Dermis blood vessel endothelial cell (primary cell): ENCODE data around the gene ACSBG1. TPM values are rescaled to one million over a fixed set of nuclear protein-coding genes. Genes with fewer than 3 reads are reported as not detected.
"Not testable (repeated sequence)": the region's sequence is repeated elsewhere in the genome, so short reads cannot be mapped to it uniquely, and the experiment has no call there.

ENCODE experiments used
- DNase-seq: peaks from one replicate; pipeline ENCODE4 v3.0.0; 2010
- total RNA-seq: library from RNA; depleted of rRNA; stranded (reverse); fragments of >200 nt; gene quantifications from 2 replicates; pipeline ENCODE4 v1.2.3, GENCODE V29; 2014

ACSBG1 gene
- total RNA-seq, 1 donor from 2014 or later = not detected

- DNase-seq = no peak
These were observed 72.3 kb downstream of the ACSBG1 start for GRCh38 chr15:78162038-78162437.

GRCh38 chr15:78159395-78159794, 75.0 kb downstream of the ACSBG1 start:
- DNase-seq = no peak

- no peak for DNase-seq
These were observed 77.2 kb downstream of the ACSBG1 start for GRCh38 chr15:78157203-78157602.

GRCh38 chr15:78156653-78157052, 77.7 kb downstream of the ACSBG1 start:
- no peak for DNase-seq

GRCh38 chr15:78155355-78155939, 78.9 kb downstream of the ACSBG1 start:
- DNase-seq = no peak

- no peak for DNase-seq
These were observed 79.4 kb downstream of the ACSBG1 start for GRCh38 chr15:78154955-78155354.

GRCh38 chr15:78151075-78151474, 83.3 kb downstream of the ACSBG1 start:
- not testable (repeated sequence) for DNase-seq

GRCh38 chr15:78149805-78150751, 84.3 kb downstream of the ACSBG1 start:
- peak; percentile 23 for DNase-seq

GRCh38 chr15:78149068-78149804, 85.1 kb downstream of the ACSBG1 start, which contains the start of gene IDH3A:
Gene IDH3A, plus strand, starts transcription at chr15:78149362. Its CDS starts 42 bp downstream, at chr15:78149404.
- peak; percentile 98 for DNase-seq

- DNase-seq = no peak
These were observed 85.8 kb downstream of the ACSBG1 start for GRCh38 chr15:78148392-78149067.

GRCh38 chr15:78147566-78147965, 86.8 kb downstream of the ACSBG1 start:
- DNase-seq = no peak

- no peak for DNase-seq
These were observed 87.8 kb downstream of the ACSBG1 start for GRCh38 chr15:78146425-78147154.

GRCh38 chr15:78142332-78142731, 92.0 kb downstream of the ACSBG1 start:
- no peak for DNase-seq

GRCh38 chr15:78140292-78140691, 94.1 kb downstream of the ACSBG1 start:
- no peak for DNase-seq

- no peak for DNase-seq
These were observed 94.8 kb downstream of the ACSBG1 start for GRCh38 chr15:78139578-78139977.

- DNase-seq = no peak
These were observed 100.6 kb downstream of the ACSBG1 start for GRCh38 chr15:78133801-78134200.

GRCh38 chr15:78131295-78132061, 102.9 kb downstream of the ACSBG1 start, which contains the start of gene CIB2:
Gene CIB2, minus strand, starts transcription at chr15:78131445. Its CDS starts 230 bp downstream, at chr15:78131215.
- peak; percentile 67 for DNase-seq

- no peak for DNase-seq
These were observed 103.7 kb downstream of the ACSBG1 start for GRCh38 chr15:78130466-78131294.

- DNase-seq = no peak
These were observed 104.5 kb downstream of the ACSBG1 start for GRCh38 chr15:78129751-78130287.
